Pons (tissue), 1 donor: Measurements from ENCODE around the gene ANGEL1.
A peak's percentile ranks its signal among the peaks of the same experiment; 100 is the strongest.

Experiments used
- DNase-seq: peaks from one replicate; pipeline ENCODE4 v3.0.0-alpha.2; 2016; ENCODE audit warnings: low spot score

The ANGEL1 gene

DNA sequence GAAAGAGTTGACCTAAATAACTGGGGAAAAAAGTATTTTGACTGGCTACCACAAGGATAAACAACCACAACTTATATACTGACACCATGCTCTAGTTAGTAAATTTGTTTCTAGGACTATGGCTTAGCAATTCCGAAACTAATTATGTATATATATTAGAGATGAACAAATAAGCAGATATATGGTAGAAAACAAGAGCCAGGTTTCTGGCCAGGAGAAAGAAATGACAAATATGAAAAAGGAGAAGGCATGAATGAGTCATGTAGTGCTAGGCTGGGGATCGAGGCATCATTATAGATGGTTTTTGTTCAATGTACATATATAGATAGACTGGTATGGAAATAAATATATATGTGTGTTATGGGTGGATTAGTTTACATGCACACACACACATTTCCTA lies 8.0 kb upstream of the ANGEL1 start:
- no peak for DNase-seq

DNA sequence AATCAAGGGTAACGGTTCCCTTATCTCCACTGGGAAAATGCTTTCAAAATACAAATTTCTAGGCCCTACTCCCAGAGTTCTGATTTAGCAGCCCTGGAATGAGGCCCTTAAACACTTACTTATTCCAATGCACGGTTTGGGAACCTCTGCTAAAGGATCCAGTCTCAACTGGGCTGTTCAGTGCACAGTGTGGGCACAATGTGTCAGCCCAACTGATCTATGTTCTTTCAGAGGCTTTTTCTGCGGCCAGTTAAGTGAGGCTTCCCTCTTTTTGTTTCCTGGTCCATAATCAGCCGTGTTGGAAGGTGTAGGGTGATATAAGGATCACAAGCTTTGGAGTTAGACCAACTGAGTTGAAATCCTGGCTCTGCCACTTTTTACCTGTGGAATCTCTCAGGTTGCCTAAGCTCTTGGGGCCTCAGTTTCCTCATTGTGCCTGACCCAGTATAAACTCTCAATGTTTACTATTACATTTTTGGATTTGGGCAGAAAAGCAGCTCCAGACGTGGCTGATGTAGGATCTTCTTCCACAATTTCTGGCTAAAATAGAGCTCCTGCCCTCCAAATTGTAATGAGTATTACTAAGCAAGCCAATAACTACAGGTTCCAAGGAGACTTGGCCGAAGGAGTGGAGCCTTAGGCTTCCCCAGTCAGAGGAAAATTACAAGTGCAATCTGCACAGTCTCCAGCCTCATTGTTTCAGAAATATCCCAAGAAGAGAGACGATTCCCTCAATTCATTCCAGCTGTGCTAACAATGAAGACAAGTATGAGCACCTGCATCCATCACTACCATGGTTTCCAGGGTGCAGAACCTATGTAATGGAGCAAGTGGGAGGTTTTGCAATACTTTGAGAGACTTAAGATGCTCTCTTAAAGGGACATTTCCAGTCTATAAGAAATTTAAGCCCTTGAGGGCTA lies 2.3 kb upstream of the ANGEL1 start:
- DNase-seq = no peak

DNA sequence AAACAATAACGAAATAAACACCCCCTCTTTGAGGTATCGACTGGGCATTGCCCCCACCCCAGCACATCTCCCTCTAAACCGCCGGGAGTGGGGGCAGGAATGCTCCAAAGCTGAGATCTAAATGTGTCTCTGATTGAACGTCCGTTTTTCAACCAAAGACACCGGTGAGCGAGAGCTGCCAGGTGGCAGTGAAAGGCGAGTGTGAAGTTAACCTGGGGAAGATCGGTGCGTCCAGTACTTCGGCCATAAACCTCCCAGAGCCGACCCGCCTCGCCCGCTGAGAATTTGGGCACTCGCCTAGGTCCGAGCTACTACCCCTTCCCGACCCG lies 625 bp downstream of the ANGEL1 start:
- no peak for DNase-seq

DNA sequence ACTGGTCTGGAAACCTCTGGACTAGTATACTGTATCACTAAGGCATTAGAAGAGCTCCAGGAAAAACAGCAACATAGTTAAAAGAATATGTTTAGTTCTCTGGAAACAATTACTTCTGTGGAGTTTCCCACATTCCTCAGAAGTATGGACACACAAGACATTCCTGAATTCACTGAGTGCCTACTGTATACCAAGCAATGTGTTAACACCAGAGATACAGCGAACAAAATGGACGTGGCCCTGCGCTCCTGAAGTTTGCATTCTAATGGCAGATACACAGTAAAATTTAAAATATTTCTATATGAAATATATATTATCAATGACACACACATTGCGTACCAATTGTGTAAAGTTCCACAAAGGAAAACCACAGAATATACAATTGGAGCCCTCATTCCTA lies 1.1 kb downstream of the ANGEL1 start:
- peak; percentile 46 for DNase-seq

DNA sequence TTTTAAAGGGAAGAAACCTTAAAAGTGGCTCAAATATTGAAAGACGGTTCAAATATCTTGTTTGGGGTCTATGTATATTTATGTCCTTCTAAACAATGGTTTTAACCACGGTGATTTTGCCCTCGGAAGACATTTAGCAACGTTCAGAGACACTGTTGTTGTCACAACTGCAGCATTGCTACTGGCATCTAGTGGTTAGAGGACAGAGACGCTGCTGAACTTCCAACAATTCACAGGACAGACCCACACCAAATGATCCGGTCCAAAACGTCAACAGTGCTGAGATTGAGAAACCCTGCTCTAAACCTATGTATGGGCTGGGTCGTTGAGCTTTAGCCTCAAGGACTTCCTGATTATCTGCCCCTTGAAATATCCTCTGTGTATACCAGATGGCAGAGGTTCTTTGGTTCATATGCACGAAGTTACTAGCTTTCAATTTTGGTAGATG lies 1.7 kb downstream of the ANGEL1 start:
- DNase-seq = peak; percentile 90

DNA sequence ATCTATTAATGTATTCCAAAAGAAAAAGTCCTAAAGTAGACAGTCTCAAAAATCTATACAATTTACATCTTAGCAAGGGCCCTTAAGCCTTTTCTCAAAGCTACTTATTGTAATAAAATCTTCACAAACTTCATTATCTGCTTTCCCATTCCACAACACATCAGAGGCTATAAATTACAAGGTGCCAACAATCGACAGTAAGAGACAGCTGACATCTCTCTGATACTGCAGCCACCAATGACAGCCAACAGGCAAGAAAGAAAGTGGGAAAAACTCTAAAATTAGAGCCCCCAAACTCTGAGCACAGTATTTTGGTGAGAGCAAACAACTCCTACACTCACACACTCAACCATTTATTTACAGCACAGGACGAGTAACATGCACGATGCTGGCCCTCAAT lies 2.2 kb downstream of the ANGEL1 start:
- no peak for DNase-seq

DNA sequence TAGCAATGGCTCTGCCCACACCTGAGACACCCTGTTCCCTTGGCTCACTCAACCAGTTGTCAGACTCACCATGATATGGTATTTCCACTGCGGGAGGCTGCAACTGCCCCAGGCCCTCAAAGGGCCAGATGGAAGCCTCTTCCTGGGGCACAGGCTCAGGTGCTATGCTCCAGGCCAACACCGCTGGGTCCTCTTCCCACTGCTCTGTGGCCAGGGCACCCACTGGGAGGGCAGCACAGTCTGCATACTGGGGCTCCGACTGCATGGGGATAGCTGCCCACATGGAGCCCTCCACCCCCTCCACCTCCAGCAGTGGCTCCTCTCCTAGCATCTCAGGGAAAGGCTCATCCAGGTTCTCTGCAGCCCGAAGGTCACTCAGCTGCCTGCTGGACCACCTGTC lies 3.7 kb downstream of the ANGEL1 start:
- no peak for DNase-seq

DNA sequence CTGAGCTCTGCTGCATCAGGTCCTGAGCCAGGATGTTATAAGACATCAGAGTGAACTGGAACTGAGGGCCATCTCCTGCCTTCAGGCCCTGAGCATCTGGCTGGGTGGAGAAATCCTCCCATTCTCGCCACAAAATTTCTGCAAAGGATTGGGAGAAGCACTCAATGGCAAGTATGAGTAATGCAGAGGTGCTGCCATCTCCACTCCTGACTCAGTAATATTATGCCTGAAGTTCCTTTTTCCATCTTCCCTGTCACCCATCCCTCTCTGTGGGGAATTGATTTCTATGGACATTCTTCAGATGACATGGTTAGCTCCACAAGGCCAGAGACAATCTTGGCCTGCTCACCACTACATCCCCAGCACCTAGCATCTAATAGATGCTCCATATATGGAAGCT lies 4.7 kb downstream of the ANGEL1 start:
- DNase-seq = no peak

DNA sequence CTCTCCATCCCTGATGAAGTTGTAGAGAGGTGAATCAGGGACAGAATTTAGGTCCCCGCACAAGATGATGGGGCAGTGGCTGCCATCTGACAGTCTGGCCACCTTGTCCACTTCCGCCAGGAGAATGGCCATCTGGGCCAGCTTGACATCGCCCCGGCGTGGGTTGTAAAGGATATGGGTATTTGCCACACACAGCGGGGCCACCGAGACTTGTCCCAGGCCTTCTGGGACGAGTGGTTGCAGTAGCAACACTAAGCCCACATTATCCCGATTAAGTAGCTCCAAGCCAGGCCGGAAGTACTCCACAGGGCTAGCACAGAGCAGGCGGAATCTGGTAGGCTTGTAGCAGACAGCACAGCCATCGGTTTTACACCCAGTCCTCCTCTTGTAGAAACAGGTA lies 6.2 kb downstream of the ANGEL1 start:
- DNase-seq = no peak

DNA sequence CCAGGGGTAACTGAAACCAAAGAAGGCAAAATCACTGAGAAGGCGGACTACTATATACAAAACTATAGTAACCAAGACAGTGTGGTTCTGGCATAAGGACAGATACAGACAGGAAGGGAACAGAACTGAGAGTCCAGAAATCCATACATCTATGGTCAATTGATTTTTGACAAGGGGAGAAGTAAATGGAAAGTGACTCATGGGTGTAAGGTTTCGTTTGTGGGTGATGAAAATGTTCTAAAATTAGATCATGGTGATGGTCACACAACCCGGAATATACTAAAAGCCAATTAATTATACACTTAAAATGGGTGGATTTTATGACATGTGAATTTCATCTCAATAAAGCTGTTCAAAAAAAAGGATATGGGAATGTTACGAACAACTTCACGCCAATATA lies 18.7 kb downstream of the ANGEL1 start:
- DNase-seq = no peak

DNA sequence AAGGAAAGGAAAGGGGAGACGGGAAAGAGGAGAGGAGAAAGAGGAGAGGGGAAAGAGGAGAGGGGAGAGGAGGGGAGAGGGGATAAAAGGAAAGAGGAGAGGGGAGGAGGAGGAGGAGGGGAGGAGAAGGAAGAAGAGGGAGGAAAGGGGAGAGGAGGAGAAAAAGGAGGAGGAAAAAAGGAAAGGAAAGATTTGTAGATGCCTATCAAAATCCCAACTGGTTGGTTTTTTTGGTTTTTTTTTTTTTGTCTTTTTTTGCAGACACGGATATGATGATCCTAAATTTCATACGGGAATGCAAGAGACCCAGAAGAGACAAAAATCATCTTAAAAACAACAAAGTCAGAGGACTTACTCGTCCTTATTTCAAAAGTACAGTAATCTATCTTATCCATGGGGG lies 19.4 kb downstream of the ANGEL1 start:
- no peak for DNase-seq

DNA sequence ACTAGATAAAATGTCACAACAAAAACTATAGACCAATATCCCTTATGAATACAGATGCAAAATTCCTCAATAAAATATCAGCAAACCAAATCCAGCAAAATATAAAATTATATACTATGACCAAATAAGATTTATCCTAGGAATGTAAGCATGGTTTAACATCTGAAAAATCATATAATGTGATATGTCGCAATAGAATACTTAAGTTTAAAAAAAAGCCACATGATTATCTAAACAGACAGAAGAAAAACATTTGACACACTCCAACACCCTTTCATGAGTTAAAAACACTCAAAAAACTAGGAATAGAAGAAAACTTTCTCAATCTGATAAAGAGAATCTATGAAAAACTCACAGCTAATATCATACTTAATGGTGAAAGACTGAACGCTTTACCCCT lies 20.3 kb downstream of the ANGEL1 start:
- no peak for DNase-seq

DNA sequence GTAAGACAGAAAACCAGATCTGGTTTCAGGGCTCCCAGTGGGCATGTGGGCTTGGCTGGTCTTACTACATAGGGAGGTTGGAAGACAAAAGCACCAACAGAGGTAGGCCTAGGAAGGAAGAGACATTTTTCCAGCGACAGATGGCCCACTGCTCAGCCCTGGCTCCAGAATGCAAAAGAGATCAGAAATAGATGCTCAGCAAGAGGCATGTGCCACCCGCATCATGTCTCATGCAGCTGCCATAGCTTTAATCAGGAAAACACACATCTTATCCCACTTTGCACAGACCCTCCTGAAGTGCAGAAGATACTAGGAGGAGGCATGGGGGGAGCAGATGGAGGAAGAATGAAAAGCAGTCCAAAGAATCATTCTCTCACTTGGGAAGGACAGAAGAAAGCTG lies 26.1 kb downstream of the ANGEL1 start:
- no peak for DNase-seq

DNA sequence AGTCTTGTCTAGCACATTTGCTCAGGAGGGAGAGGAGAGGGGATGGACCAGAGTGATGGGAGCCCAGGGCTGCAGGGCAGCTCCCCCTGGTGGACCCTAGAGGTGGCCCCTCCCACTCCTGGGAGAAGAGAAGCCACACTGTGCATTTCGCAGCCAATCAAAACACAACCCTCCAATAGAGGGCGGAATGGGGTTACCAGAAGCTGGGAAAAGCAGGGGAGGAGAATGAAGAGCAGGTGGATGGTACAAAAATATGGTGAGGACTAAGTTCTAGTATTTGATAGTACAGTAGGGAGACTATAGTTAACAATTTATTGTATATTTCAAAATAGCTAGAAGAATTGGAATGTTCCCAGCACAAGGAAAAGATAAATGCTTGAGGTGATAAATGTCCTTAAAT lies 27.8 kb downstream of the ANGEL1 start:
- peak; percentile 96 for DNase-seq

DNA sequence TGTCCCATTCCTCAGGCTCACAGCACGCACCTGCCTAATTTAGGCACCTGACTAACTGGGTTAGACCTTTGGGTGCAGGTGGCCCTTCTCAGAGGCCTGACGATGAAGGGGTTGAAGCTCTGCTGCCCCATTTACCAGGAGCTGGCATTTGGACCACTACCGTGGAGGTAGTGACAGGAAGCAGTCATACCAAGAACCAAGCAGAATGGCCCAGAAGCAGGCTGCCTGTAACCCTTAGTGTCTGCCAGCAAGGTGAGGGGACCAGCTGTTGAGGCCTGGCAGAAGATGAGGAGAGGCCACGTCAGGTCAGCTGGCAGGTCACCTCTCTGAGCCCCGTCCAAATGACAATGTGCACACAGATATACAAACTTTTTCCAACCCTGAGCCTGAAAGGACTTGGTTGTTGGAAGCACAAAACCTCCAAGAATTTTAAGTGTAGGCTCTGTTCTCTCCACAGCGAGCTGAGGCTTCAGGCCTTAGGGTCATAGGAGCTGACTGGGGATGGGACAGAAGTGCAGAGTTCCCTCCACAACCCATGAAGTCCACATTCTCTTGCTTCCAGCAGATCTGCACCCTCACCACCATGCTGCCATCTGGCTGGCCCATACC lies 28.3 kb downstream of the ANGEL1 start:
- DNase-seq = no peak

DNA sequence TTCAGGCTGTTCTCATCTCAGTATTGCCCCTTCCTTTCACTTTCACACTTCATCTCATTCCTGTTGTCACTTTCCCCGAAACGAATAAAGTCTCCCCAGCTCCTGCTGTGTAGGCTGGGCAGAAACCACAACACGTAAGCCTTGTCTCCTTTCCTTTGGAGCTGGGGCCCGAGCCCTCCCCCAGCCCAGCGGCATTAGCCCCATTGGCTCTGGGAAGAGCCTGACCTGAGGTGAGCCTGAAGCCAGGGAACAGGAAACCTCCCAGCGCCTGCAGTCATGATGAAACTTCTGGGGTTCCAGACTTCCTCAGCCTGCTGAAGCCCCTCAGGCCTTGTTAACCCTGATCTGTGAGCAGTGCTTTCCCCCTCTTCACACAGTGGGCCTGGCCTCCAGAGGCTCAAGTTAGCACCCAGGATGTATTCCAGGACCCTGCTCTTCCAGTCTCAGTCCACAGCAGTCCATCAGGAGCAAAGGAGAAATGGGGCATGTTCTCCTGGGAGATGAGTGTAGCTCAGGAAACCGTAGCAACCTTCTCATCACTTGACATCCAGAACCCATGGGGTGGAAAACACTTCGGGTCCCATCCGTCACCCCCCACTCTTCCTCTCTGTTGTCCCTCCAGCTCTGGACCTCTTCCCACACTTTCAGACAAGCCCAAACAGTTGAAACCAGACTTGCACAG lies 29.7 kb downstream of the ANGEL1 start:
- DNase-seq = no peak

DNA sequence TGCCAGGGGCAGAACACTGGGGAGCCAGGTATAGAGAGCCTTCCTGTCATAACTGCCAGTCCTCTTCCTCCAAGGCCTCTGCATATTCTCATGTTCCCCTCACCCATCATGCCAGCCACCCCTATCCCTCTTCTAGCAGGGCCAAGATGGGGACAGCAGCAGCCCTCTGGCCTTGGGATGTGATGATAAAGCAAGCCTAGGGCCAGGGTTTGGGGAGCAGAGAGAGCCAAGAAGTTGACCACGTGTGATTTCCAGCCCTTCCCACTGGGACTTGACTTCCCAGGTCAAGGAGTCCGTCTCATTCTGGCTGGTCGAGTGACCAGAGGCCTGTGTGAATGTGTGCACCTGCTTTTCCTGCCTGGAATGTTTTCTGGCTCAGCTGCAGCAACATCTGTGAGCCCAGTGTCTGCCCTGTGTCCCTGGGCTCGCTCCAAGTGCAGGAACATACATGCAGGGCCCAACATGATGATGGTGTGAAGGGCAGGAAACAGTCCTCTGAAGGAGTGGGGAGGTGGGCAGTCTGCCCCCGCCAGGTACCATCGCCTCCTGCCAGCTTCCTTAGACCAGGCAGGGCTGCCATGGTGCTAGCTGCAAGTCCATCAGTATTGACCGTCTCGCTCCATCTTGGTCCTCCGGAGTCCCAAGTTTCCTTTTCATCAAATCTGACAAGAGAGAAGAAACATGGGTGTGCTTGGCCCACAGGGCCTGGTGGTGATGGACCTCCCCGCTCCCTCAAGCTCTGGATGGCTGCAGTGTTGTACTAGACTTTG lies 30.4 kb downstream of the ANGEL1 start:
- DNase-seq = no peak

DNA sequence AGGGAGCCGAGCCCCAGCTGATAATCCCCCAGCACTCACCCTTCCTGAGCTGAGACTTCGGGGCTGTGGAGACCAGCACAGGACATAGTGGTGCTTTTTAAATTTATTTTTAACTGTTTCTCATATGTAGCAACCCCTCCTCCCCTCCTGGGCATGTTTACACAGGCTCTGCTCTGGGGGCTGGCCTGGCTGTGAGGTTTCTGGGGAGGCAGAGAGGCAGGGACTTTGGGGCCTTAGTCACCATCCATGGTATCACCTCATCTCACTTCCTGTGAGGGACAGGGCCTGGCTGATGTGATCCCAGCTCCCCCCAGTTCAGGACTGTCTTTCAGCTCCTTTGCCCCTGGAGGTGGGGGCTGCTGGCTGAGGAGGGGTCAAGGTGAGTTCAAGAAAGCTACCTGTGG lies 31.0 kb downstream of the ANGEL1 start:
- no peak for DNase-seq

DNA sequence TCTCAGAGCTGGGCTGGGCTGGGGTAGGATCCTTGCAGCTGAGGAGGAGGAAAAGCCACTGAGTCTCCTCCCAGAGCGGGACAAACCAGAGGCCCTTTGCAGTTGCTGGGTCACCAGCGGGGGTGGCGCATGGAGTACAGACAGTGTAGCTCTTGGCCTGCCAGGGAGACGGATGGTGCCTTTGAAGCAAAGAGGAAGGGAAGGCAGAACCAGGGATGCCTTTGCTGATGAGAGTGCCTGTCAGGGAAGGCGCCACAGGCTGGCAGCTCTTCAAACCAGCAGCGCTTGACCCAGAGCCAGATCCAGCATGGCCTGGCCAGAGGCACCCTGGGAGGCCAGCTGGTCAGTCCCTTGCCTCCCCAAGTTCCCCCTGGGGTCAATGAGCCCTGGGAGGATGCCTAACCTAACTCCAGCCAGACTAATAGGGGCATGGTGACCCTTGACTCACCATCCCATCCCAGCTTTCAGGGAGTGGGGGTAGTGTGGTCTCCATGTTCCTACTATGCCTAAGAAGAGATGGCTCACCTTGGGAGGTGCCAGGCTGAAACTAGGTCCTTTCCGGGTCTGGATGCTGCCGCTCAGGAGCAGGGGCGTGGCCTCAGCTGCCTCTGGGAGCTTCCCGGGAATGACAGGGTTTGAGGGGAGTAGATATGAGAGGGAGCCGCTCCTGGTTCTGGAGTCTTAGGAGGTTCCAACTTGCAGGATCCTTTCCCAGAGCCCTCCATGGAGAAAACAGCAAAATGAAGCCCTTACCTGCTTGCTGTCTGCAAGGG lies 31.6 kb downstream of the ANGEL1 start:
- DNase-seq = peak; percentile 90

DNA sequence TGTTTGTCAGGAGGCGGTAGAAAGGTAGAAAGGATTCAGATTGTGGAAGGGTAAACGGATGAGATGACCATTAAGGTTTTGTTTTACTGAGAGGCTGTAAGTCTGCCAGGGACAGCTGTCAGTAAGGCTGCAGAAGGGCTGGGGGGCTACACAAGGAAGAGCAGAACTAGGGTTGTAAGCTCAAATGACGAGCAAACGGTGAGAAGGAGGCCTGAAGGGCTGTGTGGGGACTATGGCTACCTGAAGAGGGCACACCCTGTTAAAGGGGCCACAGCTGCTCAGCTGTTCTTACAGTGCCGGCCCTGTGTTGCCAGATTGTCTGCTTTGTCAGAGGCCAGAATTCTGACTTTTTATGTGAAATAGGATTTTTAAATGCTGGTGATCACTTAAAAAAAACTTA lies 32.3 kb downstream of the ANGEL1 start:
- no peak for DNase-seq

DNA sequence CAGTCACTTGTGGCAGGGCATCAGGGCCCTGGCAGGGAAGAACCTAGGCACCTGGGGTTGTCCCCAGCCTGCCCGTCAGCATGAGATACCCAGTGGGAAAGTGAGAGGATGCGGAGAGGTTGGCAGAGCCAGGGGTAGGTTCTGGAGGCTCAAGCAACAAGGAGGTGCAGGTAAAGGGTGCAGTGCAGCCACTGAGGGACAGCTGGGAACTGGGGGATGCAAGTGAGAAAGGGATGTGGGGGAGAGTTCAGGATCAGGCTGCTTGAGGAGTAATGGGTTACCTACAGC lies 32.7 kb downstream of the ANGEL1 start:
- DNase-seq = no peak
